ENCODE measurements around the gene PIM3. TPM values are rescaled to one million over a fixed set of nuclear protein-coding genes. Genes with fewer than 3 reads are reported as not detected.
A peak's percentile ranks its signal among the peaks of the same experiment; 100 is the strongest.
"Not testable (repeated sequence)": the region's sequence is repeated elsewhere in the genome, so short reads cannot be mapped to it uniquely, and the experiment has no call there.

Gene PIM3
- total RNA-seq, 1 donor from 2014 or later = 396 TPM

DNA sequence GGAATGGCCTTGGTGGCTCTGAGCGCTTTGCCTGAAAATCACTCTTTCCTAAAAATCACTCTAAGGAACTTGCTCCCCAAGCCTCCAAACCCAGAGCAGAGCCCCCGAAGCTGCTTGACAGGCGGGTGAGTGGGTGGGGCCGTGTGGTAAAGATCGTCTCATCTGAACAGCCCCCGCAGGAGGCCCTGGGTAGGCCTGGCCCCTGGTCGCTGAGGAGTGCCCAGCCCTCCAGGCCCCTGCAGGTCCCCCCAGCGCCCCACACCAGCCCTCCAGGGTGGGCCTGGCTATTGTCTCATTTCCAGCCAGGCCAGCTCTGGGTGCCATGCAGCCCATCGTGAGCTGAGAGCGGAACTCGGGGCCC, 17.2 kb upstream of the PIM3 start:
- no peak for DNase-seq (ENCODE audit: low read depth in 2 of 2)

DNA sequence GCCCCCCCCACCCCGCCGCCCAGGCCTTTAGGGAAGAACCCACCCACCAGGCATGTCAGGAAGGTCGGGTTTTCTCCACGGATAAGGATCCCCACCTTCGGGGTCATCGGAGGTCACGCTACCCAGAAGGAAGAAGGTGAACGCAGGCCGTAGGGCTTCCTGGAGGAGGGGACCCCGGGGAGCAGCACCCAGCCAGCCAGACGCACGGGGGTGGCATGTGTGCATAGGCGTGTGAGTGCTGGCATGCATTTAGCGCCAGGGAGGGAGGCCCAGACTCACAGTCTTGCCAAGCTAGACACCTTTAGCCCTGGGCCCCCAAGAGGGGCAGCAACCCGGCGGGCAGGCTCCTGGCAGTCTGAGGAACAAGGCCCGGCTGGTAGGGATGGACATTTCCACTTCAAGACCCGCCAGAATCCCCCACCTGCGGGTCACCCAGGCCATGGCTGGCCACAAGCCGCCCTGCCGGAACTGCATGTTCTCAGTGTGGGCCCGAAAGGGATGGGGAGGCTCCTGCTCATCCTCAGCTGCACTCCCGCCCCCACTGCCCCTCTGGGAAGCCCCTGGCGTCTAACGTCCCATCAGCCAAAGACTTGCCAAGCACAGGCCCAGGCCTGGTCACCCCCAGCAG, 16.7 kb upstream of the PIM3 start:
- DNase-seq (ENCODE audit: low read depth in 2 of 2) = no peak

DNA sequence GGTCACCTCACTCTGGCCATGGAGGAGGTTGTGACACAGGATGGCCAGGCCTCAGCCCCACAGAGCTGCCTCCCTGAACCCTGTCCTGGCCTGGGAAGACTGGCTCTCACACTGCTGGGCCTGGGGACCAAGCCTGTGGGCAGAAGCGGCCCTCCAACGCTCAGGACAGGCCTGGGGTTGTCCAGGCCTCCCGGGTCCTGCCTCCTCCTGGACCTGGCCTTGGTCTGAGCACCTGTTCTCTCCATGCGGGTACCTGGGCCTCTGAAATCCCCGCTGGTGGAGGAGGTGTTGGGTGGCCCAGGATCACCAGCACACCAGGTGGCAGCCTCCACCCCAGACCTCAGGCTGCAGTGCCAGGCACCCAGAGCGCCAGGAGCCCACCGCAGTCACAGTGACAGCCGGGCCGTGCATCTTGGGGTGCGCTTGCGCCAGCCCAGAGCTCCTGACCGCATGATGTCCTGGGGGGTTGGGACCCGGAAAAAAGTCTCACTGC, 16.1 kb upstream of the PIM3 start:
- DNase-seq (ENCODE audit: low read depth in 2 of 2) = no peak

DNA sequence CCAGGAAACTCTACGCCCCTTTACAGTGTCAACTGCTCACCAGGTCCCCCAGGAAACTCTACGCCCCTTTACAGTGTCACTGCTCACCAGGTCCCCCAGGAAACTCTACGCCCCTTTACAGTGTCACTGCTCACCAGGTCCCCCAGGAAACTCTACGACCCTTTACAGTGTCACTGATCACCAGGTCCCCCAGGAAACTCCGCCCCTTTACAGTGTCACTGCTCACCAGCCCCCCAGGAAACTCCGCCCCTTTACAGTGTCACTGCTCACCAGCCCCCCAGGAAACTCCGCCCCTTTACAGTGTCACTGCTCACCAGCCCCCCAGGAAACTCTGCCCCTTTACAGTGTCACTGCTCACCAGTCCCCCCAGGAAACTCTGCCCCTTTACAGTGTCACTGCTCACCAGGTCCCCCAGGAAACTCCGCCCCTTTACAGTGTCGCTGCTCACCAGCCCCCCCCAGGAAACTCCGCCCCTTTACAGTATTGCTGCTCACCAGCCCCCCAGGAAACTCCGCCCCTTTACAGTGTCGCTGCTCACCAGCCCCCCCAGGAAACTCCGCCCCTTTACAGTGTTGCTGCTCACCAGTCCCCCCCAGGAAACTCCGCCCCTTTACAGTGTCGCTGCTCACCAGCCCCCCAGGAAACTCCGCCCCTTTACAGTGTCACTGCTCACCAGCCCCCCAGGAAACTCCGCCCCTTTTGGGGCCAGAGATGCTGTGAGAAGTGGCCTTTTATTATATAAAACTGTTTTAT, 15.4 kb upstream of the PIM3 start:
- DNase-seq (ENCODE audit: low read depth in 2 of 2) = not testable (repeated sequence)

DNA sequence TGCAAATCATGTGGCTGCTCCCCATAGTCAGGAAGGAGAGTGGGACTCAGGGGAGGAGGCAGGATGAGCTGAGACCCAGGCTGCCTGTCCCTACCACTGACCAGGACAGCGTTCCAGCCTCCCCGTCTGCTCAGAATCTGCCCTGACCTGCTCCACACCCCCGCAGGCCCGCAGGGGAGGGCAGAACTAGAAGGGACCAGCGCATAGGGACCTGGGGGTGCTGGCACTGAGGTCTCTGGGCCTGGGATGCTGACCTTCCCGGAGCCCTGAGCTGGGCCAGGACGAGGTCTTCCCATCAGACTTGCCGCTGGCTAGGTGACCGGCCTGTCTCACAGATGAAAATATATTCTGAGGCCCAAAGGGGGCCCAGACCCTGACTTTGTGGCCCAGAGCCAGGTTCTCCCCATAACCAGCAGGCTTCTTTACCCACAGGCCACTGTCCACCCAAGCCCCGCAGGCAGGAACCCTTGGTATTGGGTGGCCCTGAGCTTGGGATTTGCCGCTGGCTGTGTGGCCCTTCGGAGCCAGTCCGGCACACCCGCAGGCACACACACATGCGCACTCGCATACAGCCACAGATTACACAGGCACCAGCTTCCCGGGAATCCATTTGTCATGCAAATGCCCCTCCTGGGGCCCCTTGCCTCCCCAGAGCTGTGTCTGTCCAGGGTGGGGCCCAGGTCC, 13.8 kb upstream of the PIM3 start:
- DNase-seq (ENCODE audit: low read depth in 2 of 2) = no peak

DNA sequence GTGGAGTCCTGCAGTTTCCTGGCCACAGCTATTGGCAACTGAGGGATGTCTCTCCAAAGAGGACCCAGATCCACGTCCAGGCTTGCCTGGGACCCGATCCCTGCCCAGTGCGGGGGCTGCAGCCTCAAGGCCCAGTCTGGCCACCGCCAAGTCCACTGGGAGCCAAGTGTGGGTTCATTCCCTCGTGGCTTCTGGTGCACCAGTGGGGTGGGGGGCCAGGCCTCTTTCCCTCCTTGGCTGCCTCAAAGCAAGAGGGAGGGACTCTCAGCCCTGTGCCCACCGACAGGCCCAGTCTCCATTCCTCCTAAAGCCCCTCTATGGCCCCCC, 13.3 kb upstream of the PIM3 start:
- DNase-seq (ENCODE audit: low read depth in 2 of 2) = no peak

DNA sequence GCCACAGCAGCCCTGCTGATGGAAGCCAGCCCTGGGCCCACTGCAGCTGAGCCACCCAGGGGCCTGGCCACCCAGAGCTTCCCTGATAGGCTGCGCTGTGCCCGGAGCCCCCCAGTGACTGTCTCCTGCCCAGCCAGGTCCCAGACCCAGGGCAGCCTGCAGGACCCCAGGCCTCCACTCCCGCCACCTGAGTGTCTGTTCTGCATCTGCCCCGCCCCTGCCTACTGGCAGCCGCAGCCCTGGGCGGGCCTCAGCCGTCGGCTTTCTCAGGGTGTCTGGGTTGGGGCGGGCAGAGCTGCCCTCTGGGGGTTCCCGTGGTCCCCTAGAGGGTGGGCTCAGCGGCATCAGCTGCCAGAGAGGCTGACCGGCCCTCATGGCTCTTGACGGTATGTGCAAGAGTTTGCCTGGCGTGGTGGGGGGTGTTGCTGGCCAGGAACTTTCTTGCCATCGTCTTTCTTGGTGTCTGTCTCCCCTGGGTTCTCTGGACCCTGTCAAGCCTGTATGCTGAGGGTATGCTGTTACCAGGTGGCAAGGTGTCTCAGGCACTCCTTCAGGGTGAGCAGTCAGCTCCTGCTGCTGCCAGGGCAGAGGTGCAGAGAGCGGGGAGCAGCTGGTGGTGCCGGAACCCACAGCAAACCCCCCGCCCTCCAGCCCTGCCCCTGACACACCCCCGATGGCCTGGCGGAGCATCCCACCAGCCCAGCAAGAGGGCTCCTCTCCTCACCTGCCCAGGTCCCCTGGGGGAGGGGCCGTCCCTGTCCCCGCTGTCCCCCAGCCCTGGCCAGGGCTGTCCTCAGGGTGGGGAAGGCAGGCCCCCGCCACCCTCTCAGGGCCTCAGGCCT, 12.2 kb upstream of the PIM3 start:
- DNase-seq (ENCODE audit: low read depth in 2 of 2) = no peak

DNA sequence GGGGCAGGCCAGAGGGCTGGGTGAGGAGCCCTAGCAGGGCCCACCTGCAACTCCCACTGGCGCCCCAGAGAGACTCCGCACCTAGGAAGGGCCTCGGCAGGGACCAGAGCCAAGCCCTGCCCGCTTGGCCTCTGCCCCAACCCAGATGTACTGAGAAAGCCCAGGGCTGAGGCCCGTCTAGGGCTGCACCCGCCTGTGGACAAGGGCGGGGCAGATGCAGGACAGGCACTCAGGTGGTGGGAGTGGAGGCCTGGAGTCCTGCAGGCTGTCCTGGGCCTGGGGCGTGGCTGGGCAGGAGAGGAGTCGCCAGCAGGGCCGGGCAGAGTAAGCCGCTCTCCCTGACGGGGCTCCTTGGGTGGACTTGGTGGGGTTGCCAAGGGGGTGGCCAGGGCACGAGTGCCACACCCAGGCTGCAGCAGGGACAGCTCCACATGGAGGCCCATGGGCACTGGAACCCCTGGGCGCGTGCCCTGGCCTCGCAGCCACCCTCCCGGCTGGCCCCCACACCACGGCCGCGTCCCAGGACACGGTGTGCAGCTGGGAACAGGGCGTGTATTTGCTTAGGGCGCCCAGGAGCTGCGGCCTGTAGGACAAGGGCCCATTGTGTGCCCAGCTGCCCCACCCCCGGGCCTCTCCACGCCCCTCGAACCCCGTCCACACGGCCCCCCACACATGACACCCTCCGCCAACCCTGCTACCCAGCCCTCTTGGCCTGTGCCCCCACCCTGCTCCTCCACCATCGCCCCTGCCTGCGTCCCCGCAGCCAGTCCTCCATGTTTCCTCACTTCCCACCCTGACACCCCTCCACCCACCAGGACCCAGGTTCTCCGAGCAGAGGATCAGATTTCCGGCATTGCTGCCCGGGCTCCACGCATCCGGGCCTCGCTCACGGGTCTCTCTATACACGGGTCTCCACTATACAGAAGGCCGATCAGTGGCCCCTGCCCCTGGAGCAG, 11.3 kb upstream of the PIM3 start:
- DNase-seq (ENCODE audit: low read depth in 2 of 2) = no peak

DNA sequence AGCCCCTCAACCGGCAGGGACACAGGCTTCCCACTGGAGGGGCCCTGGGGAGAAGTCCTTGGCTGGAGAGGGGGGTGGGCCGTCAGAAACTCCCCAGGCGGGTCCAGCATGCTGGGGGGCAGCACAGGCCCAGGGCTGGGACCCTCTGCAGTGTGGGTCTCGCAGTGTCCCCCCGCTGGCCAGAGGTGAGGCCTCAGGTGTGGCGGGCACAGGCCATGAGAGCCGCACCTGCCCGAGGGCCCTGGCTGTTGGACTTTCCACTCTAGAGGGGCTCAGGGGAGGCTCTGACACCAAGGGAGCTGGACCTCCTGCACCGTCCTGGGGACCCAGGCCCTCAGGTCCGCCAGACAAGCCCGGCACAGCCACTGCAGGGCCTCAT, 10.7 kb upstream of the PIM3 start:
- DNase-seq (ENCODE audit: low read depth in 2 of 2) = no peak

DNA sequence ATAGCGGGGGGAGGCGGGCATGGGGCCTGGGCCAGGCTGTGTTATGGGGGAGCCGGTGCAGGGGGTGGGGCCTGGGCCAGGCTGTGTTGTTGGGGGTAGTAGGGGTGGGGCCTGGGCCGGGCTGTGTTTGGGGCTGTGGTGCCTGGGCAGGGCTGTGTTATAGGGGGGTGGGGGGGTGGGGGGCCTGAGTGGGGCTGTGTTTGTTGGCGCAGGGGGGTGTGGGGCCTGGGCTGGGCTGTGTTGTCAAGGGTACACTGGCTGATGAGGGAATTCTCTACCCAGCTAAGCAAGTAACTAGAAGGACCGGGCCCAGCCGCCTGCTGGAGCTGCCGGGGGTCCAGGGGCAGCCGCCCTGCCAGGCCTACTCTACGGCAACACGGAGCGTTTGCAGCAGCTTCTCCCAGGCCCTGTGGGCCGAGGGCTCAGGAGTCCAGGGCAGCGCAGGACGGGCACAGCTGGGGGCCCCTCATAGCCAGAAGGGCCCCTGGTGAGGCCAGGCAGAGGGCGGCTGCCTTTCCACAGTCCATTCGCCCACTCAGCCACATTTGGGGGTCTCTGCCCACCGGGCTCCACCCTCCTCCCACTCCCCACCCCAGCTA, 10.1 kb upstream of the PIM3 start:
- DNase-seq (ENCODE audit: low read depth in 2 of 2) = no peak

DNA sequence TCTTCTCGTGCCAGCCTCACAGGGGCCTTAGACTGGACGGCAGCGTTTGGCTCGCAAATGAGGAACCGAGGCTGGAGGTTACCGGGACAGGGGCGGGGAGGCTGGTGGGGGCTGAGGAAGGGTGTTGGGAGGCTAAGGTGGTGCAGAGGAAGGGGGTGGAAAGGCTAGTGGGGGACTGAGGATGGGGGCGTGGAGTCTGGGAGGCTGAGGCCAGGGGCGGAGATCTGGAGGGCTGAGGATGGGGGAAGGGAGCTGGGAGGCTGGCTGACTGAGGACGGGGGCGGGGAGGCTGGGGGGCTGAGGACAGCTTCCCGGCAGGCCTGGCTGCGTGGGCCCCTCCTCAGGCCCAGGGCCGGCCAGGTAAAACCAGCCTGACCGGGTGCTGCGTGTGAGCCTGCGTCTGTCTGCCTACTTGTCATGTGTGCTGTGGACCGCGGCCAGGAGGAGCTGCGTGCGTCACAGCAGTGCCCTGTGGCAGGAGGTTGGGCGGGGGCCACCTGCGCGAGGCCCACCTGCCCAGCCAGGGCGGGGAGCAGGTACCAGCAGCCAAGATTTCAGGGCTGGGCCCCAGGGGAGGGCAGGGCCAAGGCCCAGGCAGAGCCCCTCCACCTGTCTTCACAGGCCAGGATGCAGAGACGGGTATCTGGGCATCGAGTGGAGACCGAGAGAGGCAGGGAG, 9.4 kb upstream of the PIM3 start:
- no peak for DNase-seq (ENCODE audit: low read depth in 2 of 2)

DNA sequence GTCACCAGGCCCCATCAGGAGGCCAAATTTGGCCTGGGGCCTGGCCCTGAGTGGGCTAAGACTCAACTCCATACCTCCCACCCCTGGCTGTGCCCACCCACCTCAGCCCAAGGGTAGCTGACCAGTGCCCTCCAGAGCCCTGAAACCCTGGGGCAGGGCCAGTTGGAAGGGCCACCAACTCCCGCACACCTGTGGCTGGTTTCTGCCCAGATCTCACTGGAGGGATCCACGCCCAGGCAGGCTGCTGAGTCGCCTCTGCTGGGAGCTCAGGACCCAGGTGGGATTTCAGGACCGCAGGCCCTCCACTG, 8.9 kb upstream of the PIM3 start:
- no peak for DNase-seq (ENCODE audit: low read depth in 2 of 2)

DNA sequence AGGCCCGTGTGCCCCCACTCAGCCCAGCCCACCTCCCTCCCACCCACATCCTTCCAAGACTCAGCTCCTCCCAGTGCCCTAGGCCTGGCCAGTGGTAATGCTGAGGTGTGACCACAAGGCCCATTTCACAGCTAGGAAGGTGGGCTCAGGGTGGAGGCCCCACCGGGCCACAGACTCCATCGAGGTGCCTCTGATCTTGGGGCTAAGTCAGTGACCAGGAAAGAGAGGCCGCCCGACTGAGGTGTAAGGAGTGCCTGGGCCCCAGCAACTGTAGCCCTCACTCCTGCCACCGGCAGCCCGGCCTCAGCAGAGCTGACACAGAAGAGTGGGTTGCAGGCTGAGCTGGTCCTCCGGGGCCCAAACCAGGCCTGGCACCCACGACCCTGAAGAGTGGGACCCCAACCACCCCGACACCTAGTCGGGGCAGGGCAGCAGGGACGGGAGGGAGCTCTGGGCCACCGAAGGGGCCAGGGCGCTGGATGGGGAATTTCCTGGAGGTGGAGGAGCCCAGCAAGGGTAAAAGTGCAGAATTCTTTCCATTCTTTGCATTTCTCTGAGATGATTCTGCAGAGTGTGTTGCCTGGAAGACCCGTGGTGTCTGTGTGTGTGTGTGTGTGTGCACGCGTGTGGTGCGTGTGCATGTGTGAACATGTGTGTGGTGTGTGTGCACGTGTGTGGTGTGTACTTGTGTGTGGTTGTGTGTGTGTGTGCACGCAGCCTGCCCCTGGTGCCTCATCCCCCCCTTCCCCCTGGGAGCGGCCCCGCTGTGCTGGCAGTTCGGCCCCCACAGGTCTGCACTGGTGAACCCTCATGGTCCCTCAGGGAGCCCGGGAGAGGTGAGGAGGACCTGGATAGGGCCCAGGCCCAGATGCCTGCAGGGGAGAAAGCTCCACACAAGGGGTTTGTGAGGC, 8.3 kb upstream of the PIM3 start:
- DNase-seq (ENCODE audit: low read depth in 2 of 2) = peak; percentile 31 to 33

DNA sequence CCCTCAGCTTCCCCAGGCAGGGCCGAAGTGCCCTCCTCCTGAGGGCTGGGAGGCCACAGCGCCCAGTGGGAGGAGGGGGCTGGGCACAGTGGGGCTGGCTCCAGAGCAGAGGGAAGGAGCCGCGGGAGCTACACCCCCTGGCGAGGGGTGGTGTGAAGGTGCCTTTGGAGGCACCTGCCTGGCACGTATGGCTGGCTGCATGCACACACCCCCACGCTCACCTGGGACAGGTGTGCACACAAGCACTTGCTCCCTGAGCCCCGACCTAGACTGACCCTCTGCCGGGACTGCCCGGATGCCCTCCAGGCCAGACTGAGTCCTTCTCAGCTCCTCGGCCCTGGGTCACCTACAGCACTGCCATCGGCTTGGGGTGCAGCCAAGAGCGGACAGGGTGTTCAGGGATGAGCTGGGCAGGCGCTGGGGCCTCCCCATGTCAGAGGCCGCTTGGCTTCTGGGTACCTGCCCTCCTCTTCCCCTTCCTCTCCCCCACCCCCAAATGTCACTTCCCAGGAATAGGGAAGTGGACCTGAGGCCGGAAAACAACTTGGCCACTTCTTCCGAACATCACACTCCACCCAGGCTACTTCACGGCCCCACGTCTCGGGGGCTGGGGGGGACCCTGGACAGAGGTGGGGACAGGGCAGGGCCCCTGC, 7.4 kb upstream of the PIM3 start:
- DNase-seq (ENCODE audit: low read depth in 2 of 2) = no peak

DNA sequence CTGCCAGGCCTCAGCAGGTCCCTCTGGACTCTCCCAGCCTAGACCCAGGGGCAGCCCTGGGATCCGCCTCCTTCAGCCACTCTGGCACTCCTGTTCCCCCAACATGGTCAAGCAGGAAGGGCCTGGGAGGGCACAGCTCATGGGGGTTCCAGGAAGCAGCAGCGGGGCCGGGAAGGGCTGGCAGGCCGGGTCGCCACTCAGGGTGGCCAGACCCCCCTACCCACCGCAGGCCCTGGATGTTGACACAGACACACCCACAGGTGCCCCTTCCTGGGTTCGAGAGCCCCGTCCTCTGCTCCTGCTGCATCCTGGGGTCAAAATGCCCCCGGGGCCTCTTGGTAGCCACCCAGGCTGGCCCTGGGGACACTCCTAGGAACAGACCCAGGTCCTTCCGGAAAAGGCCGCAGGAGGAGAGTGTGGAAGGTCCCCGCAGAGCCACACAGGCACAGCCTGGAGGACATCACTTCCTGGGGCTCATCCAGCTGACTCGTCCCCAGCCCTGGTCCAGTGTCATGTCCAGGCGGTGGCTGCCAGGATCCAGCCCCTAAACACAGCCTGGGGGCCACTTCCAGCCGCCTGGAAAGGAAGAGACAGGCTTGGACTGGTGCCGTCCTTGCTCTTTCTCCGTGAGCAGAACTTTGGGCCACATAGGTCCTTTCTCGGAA, 6.8 kb upstream of the PIM3 start:
- no peak for DNase-seq (ENCODE audit: low read depth in 2 of 2)

DNA sequence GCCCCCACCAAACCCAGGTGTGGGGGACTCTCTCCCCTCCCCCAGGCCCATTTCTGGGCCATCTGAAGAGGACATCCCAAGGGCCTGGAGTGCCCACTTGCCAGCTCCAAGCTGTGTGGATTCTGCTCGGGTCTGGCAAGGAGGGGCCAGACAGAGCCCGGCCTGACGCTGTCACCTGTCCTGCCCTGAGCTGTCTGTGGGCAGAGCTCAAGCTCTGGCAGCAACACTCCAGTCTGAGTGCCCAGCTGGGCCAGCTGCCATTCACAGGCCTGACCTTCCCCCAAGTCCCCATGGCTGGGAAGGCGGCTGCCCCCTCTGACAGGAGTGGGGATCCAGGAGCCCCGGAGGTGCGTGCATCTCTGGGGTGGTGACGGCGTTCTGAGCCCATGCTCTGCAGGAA, 6.2 kb upstream of the PIM3 start:
- no peak for DNase-seq (ENCODE audit: low read depth in 2 of 2)

DNA sequence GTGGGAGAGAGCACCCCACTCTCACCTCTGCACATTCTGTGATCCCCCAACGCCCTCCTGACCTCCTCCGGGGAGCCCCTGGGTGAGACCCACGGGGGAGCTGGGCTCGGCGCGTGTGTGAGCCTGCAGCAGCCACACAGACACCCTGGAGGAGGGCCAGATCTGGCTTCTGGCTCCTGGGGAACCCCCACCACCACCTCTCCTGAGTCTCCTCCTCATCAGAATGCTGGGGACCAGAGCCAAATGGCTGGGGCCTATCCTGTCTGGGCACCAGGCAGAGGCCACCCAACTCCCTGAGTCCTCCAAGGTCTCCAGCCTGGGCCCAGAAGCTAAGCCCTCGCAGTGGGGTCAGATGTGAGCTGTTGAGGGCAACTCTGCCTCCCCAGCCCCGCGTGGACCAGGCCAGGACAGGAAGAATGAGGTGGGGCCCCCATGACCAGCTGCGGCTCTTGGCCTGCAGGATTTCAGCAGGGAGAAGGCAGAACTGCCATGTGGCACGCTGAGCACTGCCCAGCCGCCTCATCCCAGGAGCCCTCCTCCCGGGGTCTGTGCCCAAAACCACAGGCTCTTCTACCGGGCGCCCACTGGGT, 5.5 kb upstream of the PIM3 start:
- DNase-seq (ENCODE audit: low read depth in 2 of 2) = no peak
